Breast epithelium (tissue), 4 donors: ENCODE results near the gene CDH5. TPM values are rescaled to one million over a fixed set of nuclear protein-coding genes. Genes with fewer than 3 reads are reported as not detected.

ENCODE experiments used
- DNase-seq, 2 donors: peaks; one replicate each; pipeline ENCODE4 v3.0.0-alpha.2; 2019; ENCODE audit warnings: low spot score in 2 of 2
- H3K27ac ChIP-seq, 2 donors: fragments of 200-600 bp; sonication (generic) in 1 of 2; one replicate each; pipeline ENCODE4 v1.5.1; 2016 to 2019; ENCODE audit warnings: mild to moderate bottlenecking in 1 of 2
- H3K27me3 ChIP-seq, 2 donors: fragments of 200-600 bp; sonication (generic) in 1 of 2; one replicate each; pipeline versions ENCODE4 v1.5.1 to v1.6.0; 2017 to 2019; ENCODE audit warnings: control low read depth in 1 of 2, mild to moderate bottlenecking in 1 of 2
- H3K36me3 ChIP-seq: fragments of 200-600 bp; one replicate; pipeline ENCODE4 v1.5.1; 2019
- H3K4me1 ChIP-seq, 2 donors: fragments of 200-600 bp; sonication (generic); one replicate each; pipeline ENCODE4 v1.5.1; 2016 to 2019; ENCODE audit warnings: control low read depth in 1 of 2
- H3K4me3 ChIP-seq, 3 donors: fragments of 200-600 bp; sonication (generic); 1 replicate in 2 of 3; 2 replicates in 1 of 3; pipeline ENCODE4 v1.5.1; 2016 to 2019; ENCODE audit warnings: mild to moderate bottlenecking in 3 of 3, moderate library complexity in 2 of 3
- H3K9me3 ChIP-seq, 2 donors: fragments of 200-600 bp; sonication (generic) in 1 of 2; one replicate each; pipeline ENCODE4 v1.5.1; 2016 to 2019; ENCODE audit warnings: control low read depth in 1 of 2
- POLR2A ChIP-seq: fragments of 450-650 bp; IDR thresholded peaks from one replicate; pipeline ENCODE4 v1.6.1; 2016; ENCODE audit warnings: antibody characterized with exemption, mild to moderate bottlenecking, moderate library complexity
- POLR2AphosphoS5 ChIP-seq, 3 donors: sonication (generic); formaldehyde crosslinking; IDR thresholded peaks; one replicate each; pipeline ENCODE4 v1.6.1; 2017; ENCODE audit warnings: antibody characterized with exemption in 3 of 3
- intact Hi-C: fragments of 100-400 bp; cut with DNase I; formaldehyde crosslinking; loops from one replicate; pipeline ENCODE4 v1.15.1; 2023; ENCODE audit warnings: low total_unique reads
- total RNA-seq, 3 donors: library from RNA; depleted of rRNA; stranded (reverse); fragments of >200 nt; gene quantifications; one replicate each; pipeline ENCODE4 v1.1.0, GENCODE V29; 2016
- TF ChIP-seq, protein P1 (sequence below), 3 donors: fragments of 450-650 bp; IDR thresholded peaks; one replicate each; pipeline ENCODE4 v1.5.1; 2016 to 2017; ENCODE audit warnings: antibody characterized with exemption in 3 of 3, mild to moderate bottlenecking in 3 of 3, moderate library complexity in 3 of 3

CDH5 gene
- total RNA-seq, 3 donors from 2014 or later: 19.2 to 52.8 (median 45.1) TPM

DNA sequence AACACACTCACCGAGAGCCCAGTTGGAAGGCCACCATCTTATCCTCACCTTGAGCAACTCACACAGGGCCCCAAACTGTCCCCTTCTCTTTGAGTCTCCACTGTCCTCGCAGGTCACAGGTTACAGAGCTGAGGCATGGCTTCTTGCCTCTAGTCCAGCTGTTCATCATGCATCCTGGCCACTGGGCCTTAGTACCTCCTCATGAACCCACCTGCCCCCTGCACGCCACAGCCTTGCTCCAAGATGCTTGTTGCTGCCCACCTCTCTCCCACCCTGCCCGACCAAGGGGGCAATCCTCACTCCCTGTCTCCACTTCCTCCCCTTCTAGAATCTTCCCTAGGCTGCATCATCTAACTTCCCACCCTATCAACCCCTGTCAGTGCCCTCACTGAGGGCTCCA is 17.1 kb downstream of the CDH5 start:
- H3K9me3 ChIP-seq: no peaks in the 10 kb centered on the region
- no peak overlapping the region for H3K4me3 ChIP-seq
- H3K27me3 ChIP-seq: no peaks in the 10 kb centered on the region
- intact Hi-C loops: no loop called here
- H3K4me1 ChIP-seq: no peaks in the 10 kb centered on the region
- DNase-seq: no peak
- peak overlapping the region; percentile 58 to 67 for H3K27ac ChIP-seq
- H3K36me3 ChIP-seq: no peaks in the 10 kb centered on the region
- TF ChIP-seq POLR2A: no peak
- TF ChIP-seq, protein P1, sequence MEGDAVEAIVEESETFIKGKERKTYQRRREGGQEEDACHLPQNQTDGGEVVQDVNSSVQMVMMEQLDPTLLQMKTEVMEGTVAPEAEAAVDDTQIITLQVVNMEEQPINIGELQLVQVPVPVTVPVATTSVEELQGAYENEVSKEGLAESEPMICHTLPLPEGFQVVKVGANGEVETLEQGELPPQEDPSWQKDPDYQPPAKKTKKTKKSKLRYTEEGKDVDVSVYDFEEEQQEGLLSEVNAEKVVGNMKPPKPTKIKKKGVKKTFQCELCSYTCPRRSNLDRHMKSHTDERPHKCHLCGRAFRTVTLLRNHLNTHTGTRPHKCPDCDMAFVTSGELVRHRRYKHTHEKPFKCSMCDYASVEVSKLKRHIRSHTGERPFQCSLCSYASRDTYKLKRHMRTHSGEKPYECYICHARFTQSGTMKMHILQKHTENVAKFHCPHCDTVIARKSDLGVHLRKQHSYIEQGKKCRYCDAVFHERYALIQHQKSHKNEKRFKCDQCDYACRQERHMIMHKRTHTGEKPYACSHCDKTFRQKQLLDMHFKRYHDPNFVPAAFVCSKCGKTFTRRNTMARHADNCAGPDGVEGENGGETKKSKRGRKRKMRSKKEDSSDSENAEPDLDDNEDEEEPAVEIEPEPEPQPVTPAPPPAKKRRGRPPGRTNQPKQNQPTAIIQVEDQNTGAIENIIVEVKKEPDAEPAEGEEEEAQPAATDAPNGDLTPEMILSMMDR (IDR thresholded peaks at IDR 0.05): no peak
- TF ChIP-seq POLR2AphosphoS5 (IDR thresholded peaks at IDR 0.05): no peak

DNA sequence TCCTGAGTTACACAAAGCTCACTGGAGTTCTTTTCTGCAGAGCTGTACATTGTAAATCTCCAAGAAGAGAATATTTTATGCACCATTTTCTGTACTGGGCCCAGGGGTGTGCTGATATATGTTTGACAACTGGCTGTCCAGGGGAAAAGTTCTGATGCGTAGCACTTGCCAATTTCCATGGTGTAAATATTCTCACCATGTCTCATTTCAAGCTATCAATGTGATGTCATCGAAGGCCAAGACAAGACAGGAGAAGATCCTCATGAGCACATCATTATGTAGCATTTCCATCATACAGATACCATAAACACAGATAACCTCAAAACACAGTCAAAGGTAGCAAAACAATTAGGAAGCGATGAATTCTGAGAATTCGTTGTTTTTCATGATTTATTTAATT is 18.9 kb downstream of the CDH5 start:
- Histone ChIP-seq H3K4me1 (no peaks in the 10 kb centered on the region), H3K27me3 (no peaks in the 10 kb centered on the region), H3K27ac (no peak overlapping the region), H3K4me3 (no peak overlapping the region), H3K36me3 (no peaks in the 10 kb centered on the region), H3K9me3 (no peaks in the 10 kb centered on the region)
- TF ChIP-seq, protein P1 (IDR thresholded peaks at IDR 0.05): no peak
- no peak for TF ChIP-seq POLR2A
- no peak for TF ChIP-seq POLR2AphosphoS5 (IDR thresholded peaks at IDR 0.05)
- intact Hi-C loops: no loop called here
- no peak for DNase-seq

DNA sequence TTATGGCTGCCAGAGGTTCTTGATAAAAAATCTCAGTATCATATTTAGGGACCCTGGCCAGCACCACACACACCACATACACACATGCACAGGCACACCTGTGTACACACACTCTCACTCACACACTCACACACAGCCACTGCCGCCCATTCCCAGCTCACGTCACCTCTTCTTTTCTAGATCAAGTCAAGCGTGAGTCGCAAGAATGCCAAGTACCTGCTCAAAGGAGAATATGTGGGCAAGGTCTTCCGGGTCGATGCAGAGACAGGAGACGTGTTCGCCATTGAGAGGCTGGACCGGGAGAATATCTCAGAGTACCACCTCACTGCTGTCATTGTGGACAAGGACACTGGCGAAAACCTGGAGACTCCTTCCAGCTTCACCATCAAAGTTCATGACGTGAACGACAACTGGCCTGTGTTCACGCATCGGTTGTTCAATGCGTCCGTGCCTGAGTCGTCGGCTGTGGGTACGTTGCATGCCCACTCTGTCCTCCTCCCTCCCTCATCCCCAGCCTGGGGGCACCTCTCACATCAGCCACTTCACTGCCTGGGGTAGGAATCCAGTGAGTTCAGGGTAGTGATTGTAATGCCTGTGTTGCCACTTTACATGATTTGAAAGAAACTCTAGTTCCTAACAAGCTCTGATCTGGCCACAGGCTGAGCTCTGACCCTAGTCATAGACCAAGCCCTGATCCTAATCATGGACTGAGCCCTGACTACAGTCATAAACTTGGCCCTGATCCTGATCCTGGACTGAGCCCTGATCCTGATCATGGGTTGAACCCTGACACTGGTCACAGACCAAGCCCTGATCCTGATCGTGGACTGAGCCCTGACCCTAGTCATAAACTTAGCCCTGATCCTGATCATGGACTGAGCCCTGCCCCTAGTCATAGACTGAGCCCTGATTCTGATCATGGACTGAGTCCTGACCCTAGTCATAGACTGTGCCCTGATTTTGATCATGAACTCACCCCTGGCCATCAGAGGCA is 20.4 kb downstream of the CDH5 start:
- H3K4me3 ChIP-seq: no peak overlapping the region
- no peak overlapping the region for H3K27ac ChIP-seq
- no peaks in the 10 kb centered on the region for H3K27me3 ChIP-seq
- TF ChIP-seq, protein P1 (IDR thresholded peaks at IDR 0.05): no peak
- no peak for TF ChIP-seq POLR2A
- no peak for TF ChIP-seq POLR2AphosphoS5 (IDR thresholded peaks at IDR 0.05)
- H3K9me3 ChIP-seq: no peaks in the 10 kb centered on the region
- no peaks in the 10 kb centered on the region for H3K4me1 ChIP-seq
- H3K36me3 ChIP-seq: no peaks in the 10 kb centered on the region
- no peak for DNase-seq
- intact Hi-C loops: no loop called here

DNA sequence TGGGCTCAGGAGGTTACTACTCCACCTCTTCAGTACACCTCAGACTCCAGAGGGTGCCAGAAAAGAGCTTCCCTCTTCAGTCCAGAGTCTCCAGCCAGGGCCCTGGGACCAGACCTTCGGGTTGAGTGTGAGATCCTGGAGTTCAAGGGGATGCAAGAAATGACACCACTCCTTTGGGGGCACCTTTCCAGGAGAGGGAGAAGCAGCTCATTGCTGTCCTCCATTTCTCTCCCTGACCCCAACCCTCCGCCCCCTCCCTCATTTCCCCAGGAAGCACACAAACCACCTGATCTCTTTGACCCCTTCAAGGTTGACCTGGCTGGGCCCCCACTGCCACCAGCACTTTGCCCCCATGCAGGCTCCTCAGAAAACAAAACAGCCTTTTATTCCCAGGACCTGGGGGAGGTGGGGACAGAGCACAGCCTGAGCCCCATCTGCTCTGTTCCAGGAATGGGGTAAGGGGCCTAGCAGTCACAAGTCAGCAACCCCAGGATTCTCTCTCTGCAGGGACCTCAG is 21.4 kb downstream of the CDH5 start:
- H3K36me3 ChIP-seq: no peaks in the 10 kb centered on the region
- no peak overlapping the region for H3K4me3 ChIP-seq
- no peaks in the 10 kb centered on the region for H3K9me3 ChIP-seq
- intact Hi-C loops: no loop called here
- no peaks in the 10 kb centered on the region for H3K27me3 ChIP-seq
- no peak for DNase-seq
- H3K4me1 ChIP-seq: no peaks in the 10 kb centered on the region
- no peak overlapping the region for H3K27ac ChIP-seq
- TF ChIP-seq POLR2A (no peak), POLR2AphosphoS5 (IDR thresholded peaks at IDR 0.05) (no peak)
- TF ChIP-seq, protein P1 (IDR thresholded peaks at IDR 0.05): no peak
